K562 (cell line): ENCODE results near the gene SEC22C. TPM values are rescaled to one million over a fixed set of nuclear protein-coding genes. Genes with fewer than 3 reads are reported as not detected.

Source experiments
- ARID1B ChIP-seq: fragments of 450-650 bp; IDR thresholded peaks from 2 replicates; pipeline ENCODE4 v1.6.1; 2016; ENCODE audit warnings: antibody characterized with exemption, mild to moderate bottlenecking, inconsistent platforms
- HDAC2 ChIP-seq: fragments of 450-650 bp; IDR thresholded peaks from 2 replicates; pipeline ENCODE4 v1.6.1; 2016; ENCODE audit warnings: mild to moderate bottlenecking
- HNRNPUL1 ChIP-seq: fragments of 200-400 bp; formaldehyde crosslinking; IDR thresholded peaks from 2 replicates; pipeline ENCODE4 v1.6.1; 2017; ENCODE audit warnings: low read length
- JUN ChIP-seq, 2 experiments: sonication (generic) in 1 of 2; formaldehyde crosslinking in 1 of 2; IDR thresholded peaks; 2 replicates each; pipeline versions ENCODE4 v1.6.1 to v1.8.0; 2012 to 2022; ENCODE audit warnings: borderline replicate concordance in 2 of 2, mild to moderate bottlenecking in 2 of 2, improper control_type of control experiment in 1 of 2, low read depth in 1 of 2, low read length in 1 of 2, missing genetic modification reagents in 1 of 2
- KDM5B ChIP-seq: fragments of 200-600 bp; sonication (generic); IDR thresholded peaks from 2 replicates; pipeline ENCODE4 v1.6.1; 2012; ENCODE audit warnings: low read depth, mild to moderate bottlenecking, moderate library complexity, low read length, control low read depth, inconsistent platforms; ENCODE audit not compliant: insufficient replicate concordance
- KLF6 ChIP-seq: fragments of 250-450 bp; sonication (Bioruptor Pico); IDR thresholded peaks from 2 replicates; pipeline ENCODE4 v1.4.0; 2020; ENCODE audit warnings: mild to moderate bottlenecking, moderate library complexity, borderline replicate concordance
- LCOR ChIP-seq: sonication (generic); formaldehyde crosslinking; IDR thresholded peaks from 2 replicates; pipeline ENCODE4 v1.8.0; 2022; ENCODE audit warnings: mild to moderate bottlenecking, missing genetic modification reagents
- MEF2A ChIP-seq: IDR thresholded peaks from 2 replicates; pipeline ENCODE4 v1.6.1; 2011; ENCODE audit warnings: low read depth, mild to moderate bottlenecking, low read length, moderate library complexity; ENCODE audit not compliant: control insufficient read depth
- MYC ChIP-seq, 2 experiments: fragments of 250-450 bp in 1 of 2; sonication (Bioruptor Pico) in 1 of 2; IDR thresholded peaks; 2 replicates each; pipeline versions ENCODE4 v1.5.1 to v1.6.1; 2012 to 2021; ENCODE audit warnings: low read depth in 2 of 2, borderline replicate concordance in 1 of 2, improper control_type of control experiment in 1 of 2, low read length in 1 of 2, mild to moderate bottlenecking in 1 of 2, moderate library complexity in 1 of 2
- MYNN ChIP-seq, 2 experiments: sonication (generic); formaldehyde crosslinking in 1 of 2; IDR thresholded peaks; 2 replicates each; pipeline versions ENCODE4 v1.5.0 to v1.6.1; 2016 to 2020; ENCODE audit warnings: antibody characterized with exemption in 1 of 2, missing genetic modification reagents in 1 of 2
- SIN3A ChIP-seq, 2 experiments: fragments of 150-350 bp in 1 of 2; IDR thresholded peaks; 2 replicates each; pipeline ENCODE4 v1.6.1; 2011 to 2016; ENCODE audit warnings: borderline replicate concordance in 2 of 2, low read depth in 2 of 2, low read length in 2 of 2, mild to moderate bottlenecking in 2 of 2, moderate library complexity in 2 of 2; ENCODE audit not compliant: control insufficient read depth in 1 of 2
- SUPT5H ChIP-seq: fragments of 450-650 bp; IDR thresholded peaks from 2 replicates; pipeline ENCODE4 v1.6.1; 2016
- ZSCAN29 ChIP-seq: fragments of 450-650 bp; IDR thresholded peaks from 2 replicates; pipeline ENCODE4 v1.6.1; 2017
- polyA plus RNA-seq, 8 experiments: library from polyadenylated mRNA; depleted of rRNA in 4 of 8; stranded (reverse) in 5 of 8; unstranded in 3 of 8; fragments of >200 nt; fragmentation: Nextera tagmentation in 2 of 8; fragmentation: Illumina TruSeq in 1 of 8; extraction: Ambion mirVana in 2 of 8; extraction: Trizol in 1 of 8; gene quantifications; 2 replicates each; pipeline versions ENCODE4 v1.2.1 to v1.2.3, GENCODE V29; 2011 to 2014; ENCODE audit warnings: inconsistent platforms in 1 of 8, missing spikeins in 1 of 8
- total RNA-seq, 7 experiments: library from RNA; depleted of rRNA in 6 of 7; stranded (reverse); fragments of >200 nt in 6 of 7; fragmentation: Illumina TruSeq in 2 of 7; extraction: Trizol in 2 of 7; gene quantifications; 2 replicates each; pipeline versions ENCODE4 v1.2.1 to v1.2.3, GENCODE V29; 2011 to 2021; ENCODE audit warnings: low replicate concordance in 1 of 7
- TF ChIP-seq, protein P1 (sequence below): sonication (generic); formaldehyde crosslinking; IDR thresholded peaks from 2 replicates; pipeline ENCODE4 v1.8.0; 2023; ENCODE audit warnings: mild to moderate bottlenecking, missing genetic modification reagents
- TF ChIP-seq, protein P2 (sequence below): fragments of 450-650 bp; IDR thresholded peaks from 2 replicates; pipeline ENCODE4 v1.7.0; 2016; ENCODE audit warnings: borderline replicate concordance
- TF ChIP-seq, protein P3 (sequence below): sonication (generic); formaldehyde crosslinking; IDR thresholded peaks from 2 replicates; pipeline ENCODE4 v1.8.0; 2023; ENCODE audit warnings: mild to moderate bottlenecking, missing genetic modification reagents
- TF ChIP-seq, protein P4 (sequence below), 2 experiments: fragments of 450-650 bp in 1 of 2; sonication (generic) in 1 of 2; formaldehyde crosslinking; conservative IDR thresholded peaks; 2 replicates each; pipeline versions ENCODE4 v1.4.0 to v1.8.1; 2020 to 2022; ENCODE audit warnings: mild to moderate bottlenecking in 1 of 2, missing genetic modification reagents in 1 of 2

Gene SEC22C
- total and polyA plus RNA-seq, 9 of the 15 experiments (the other 6 are each of a cell fraction or from before 2014, with no cell fraction given) = 35.6 to 68.4 (median 50.7) TPM

DNA sequence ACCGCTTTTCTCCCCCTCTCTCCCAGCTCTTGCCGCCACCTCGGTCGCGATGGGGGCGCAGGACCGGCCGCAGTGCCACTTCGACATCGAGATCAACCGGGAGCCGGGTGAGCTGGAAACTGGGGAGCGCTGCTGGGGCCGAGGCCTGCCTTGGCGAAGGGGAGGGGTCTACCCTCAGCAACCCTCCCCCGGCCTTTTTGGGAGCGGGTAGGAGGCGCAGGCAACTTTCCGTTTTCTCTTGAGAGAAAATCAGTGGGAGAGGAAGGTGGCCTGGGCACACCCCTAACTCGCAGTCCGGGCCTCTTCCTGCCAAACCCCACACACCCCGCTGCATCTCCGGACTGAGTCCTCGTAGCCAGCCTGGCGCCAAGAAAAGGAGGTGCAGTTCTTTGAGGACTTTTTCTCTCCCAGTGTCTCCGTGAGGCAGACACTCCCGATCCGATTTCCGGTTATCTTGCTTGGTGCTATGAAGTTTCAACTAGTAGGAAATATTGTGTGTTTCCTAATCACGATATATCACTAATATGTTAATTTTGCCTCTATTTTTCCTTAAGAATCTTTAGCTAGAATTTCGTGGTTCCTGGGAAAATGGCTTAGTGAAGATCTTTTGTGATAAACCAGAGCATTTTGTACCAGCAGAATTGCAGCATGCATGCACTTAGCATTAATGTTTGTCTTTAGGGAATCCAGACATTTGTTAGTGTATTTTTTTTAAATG lies 19.4 kb upstream of the SEC22C start (continued):
- TF ChIP-seq, protein P1, sequence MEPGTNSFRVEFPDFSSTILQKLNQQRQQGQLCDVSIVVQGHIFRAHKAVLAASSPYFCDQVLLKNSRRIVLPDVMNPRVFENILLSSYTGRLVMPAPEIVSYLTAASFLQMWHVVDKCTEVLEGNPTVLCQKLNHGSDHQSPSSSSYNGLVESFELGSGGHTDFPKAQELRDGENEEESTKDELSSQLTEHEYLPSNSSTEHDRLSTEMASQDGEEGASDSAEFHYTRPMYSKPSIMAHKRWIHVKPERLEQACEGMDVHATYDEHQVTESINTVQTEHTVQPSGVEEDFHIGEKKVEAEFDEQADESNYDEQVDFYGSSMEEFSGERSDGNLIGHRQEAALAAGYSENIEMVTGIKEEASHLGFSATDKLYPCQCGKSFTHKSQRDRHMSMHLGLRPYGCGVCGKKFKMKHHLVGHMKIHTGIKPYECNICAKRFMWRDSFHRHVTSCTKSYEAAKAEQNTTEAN = no peak
- TF ChIP-seq MYC (IDR thresholded peaks at IDR 0.05; ENCODE audit: low read depth, low read length) (no peak), MYC (CRISPR knock-in tag; IDR thresholded peaks at IDR 0.05; ENCODE audit: borderline replicate concordance, low read depth) (no peak), MEF2A (no peak), KDM5B (peak; percentile 81), HDAC2 (peak; percentile 64; the same call in 1 of the 2 replicates), KLF6 (no peak), ZSCAN29 (0 out of 2 replicates have a peak, but pooled peaks have one; percentile 52), HNRNPUL1 (no peak), MYNN (IDR thresholded peaks at IDR 0.05) (0 out of 2 replicates have a peak, but pooled peaks have one; percentile 12), MYNN (CRISPR knock-in tag; IDR thresholded peaks at IDR 0.05) (no peak), LCOR (CRISPR knock-in tag) (0 out of 2 replicates have a peak, but pooled peaks have one; percentile 23), JUN (IDR thresholded peaks at IDR 0.05; ENCODE audit: borderline replicate concordance, low read depth, low read length) (0 out of 2 replicates have a peak, but pooled peaks have one; percentile 12), JUN (CRISPR knock-in tag; IDR thresholded peaks at IDR 0.05; ENCODE audit: borderline replicate concordance) (no peak; the same call in 1 of the 2 replicates), ARID1B (peak; percentile 10; the same call in 1 of the 2 replicates), SIN3A (IDR thresholded peaks at IDR 0.05; ENCODE audit: borderline replicate concordance in 2 of 2, control insufficient read depth in 1 of 2, low read depth in 2 of 2, low read length in 2 of 2) (peak; percentile 25 to 57; a peak in 1 of 4 replicates), SUPT5H (peak; percentile 42; the same call in 1 of the 2 replicates)
- TF ChIP-seq, protein P2, sequence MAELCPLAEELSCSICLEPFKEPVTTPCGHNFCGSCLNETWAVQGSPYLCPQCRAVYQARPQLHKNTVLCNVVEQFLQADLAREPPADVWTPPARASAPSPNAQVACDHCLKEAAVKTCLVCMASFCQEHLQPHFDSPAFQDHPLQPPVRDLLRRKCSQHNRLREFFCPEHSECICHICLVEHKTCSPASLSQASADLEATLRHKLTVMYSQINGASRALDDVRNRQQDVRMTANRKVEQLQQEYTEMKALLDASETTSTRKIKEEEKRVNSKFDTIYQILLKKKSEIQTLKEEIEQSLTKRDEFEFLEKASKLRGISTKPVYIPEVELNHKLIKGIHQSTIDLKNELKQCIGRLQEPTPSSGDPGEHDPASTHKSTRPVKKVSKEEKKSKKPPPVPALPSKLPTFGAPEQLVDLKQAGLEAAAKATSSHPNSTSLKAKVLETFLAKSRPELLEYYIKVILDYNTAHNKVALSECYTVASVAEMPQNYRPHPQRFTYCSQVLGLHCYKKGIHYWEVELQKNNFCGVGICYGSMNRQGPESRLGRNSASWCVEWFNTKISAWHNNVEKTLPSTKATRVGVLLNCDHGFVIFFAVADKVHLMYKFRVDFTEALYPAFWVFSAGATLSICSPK = 0 out of 2 replicates have a peak, but pooled peaks have one; percentile 18
- TF ChIP-seq, protein P3, sequence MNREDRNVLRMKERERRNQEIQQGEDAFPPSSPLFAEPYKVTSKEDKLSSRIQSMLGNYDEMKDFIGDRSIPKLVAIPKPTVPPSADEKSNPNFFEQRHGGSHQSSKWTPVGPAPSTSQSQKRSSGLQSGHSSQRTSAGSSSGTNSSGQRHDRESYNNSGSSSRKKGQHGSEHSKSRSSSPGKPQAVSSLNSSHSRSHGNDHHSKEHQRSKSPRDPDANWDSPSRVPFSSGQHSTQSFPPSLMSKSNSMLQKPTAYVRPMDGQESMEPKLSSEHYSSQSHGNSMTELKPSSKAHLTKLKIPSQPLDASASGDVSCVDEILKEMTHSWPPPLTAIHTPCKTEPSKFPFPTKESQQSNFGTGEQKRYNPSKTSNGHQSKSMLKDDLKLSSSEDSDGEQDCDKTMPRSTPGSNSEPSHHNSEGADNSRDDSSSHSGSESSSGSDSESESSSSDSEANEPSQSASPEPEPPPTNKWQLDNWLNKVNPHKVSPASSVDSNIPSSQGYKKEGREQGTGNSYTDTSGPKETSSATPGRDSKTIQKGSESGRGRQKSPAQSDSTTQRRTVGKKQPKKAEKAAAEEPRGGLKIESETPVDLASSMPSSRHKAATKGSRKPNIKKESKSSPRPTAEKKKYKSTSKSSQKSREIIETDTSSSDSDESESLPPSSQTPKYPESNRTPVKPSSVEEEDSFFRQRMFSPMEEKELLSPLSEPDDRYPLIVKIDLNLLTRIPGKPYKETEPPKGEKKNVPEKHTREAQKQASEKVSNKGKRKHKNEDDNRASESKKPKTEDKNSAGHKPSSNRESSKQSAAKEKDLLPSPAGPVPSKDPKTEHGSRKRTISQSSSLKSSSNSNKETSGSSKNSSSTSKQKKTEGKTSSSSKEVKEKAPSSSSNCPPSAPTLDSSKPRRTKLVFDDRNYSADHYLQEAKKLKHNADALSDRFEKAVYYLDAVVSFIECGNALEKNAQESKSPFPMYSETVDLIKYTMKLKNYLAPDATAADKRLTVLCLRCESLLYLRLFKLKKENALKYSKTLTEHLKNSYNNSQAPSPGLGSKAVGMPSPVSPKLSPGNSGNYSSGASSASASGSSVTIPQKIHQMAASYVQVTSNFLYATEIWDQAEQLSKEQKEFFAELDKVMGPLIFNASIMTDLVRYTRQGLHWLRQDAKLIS (CRISPR knock-in tag) = peak; percentile 57; the same call in 1 of the 2 replicates
- TF ChIP-seq, protein P4, sequence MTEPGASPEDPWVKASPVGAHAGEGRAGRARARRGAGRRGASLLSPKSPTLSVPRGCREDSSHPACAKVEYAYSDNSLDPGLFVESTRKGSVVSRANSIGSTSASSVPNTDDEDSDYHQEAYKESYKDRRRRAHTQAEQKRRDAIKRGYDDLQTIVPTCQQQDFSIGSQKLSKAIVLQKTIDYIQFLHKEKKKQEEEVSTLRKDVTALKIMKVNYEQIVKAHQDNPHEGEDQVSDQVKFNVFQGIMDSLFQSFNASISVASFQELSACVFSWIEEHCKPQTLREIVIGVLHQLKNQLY (CRISPR knock-in tag; conservative IDR thresholded peaks at IDR 0.05) = no peak
